Small intestine (tissue), 7 donors: ENCODE data around the gene PMM1. TPM values are rescaled to one million over a fixed set of nuclear protein-coding genes. Genes with fewer than 3 reads are reported as not detected.

Experiments
- DNase-seq, 2 donors: peaks; one replicate each; pipeline versions ENCODE4 v3.0.0 to v3.0.0-alpha.2; 2013
- FAIRE-seq: peaks from 2 replicates; lab custom pipeline; 2012; peaks lifted over from hg19 to GRCh38; lab: Jason Lieb, UNC
- H3K27ac ChIP-seq, 3 donors: one replicate each; pipeline ENCODE4 v1.5.1; 2013; ENCODE audit warnings: low read length in 2 of 3, mild to moderate bottlenecking in 2 of 3, control low read depth in 1 of 3, inconsistent platforms in 1 of 3, low read depth in 1 of 3, moderate library complexity in 1 of 3
- H3K27me3 ChIP-seq, 3 donors: one replicate each; pipeline ENCODE4 v1.6.1; 2013; ENCODE audit warnings: low read length in 3 of 3, inconsistent platforms in 1 of 3; ENCODE audit not compliant: control insufficient read depth in 3 of 3, insufficient read depth in 3 of 3
- H3K36me3 ChIP-seq, 3 donors: one replicate each; pipeline ENCODE4 v1.6.1; 2013; ENCODE audit warnings: low read length in 3 of 3, inconsistent platforms in 1 of 3, low read depth in 1 of 3, mild to moderate bottlenecking in 1 of 3, moderate library complexity in 1 of 3; ENCODE audit not compliant: control insufficient read depth in 3 of 3, insufficient read depth in 2 of 3
- H3K4me1 ChIP-seq, 3 donors: one replicate each; pipeline ENCODE4 v1.6.1; 2013; ENCODE audit warnings: low read length in 2 of 3, inconsistent platforms in 1 of 3, low read depth in 1 of 3, mild to moderate bottlenecking in 1 of 3, moderate library complexity in 1 of 3; ENCODE audit not compliant: control insufficient read depth in 3 of 3, insufficient read depth in 2 of 3
- H3K4me3 ChIP-seq, 3 donors: one replicate each; pipeline ENCODE4 v1.5.1; 2013; ENCODE audit warnings: low read length in 3 of 3, control low read depth in 1 of 3, inconsistent platforms in 1 of 3, low read depth in 1 of 3, mild to moderate bottlenecking in 1 of 3, moderate library complexity in 1 of 3
- H3K9me3 ChIP-seq, 2 donors: one replicate each; pipeline ENCODE4 v1.6.1; 2013; ENCODE audit warnings: low read depth in 1 of 2, low read length in 1 of 2; ENCODE audit not compliant: control insufficient read depth in 2 of 2, insufficient read depth in 1 of 2
- WGBS, 3 donors: extraction: QIAGEN DNeasy Blood & Tissue Kit; methylation state at CpG; one replicate each; pipeline ENCODE4 v1.1.7; 2013; 5-methylcytosine and 5-hydroxymethylcytosine counted together
- polyA plus RNA-seq, 4 donors: library from polyadenylated mRNA; stranded (reverse) in 3 of 4; unstranded in 1 of 4; fragments of 200-250 nt in 3 of 4; fragments of 120-200 nt in 1 of 4; gene quantifications; one replicate each; pipeline versions ENCODE4 v1.2.1 to v1.2.3, GENCODE V29; 2013
- donor health status: healthy with polysubstance abuse.
- donor health status: control.
- donor health status: control.
- donor health status: Bipolar disorder and iron deficiency.
- donor health status: healthy.

The PMM1 gene
- polyA plus RNA-seq, 4 donors, result 45.5 to 125 (median 90.4) TPM

- Histone ChIP-seq H3K27ac (no peak overlapping the region), H3K4me1 (peaks cover 2 to 3% (median 2%) of the 10 kb centered on the region in 3 donors), H3K27me3 (no peaks in the 10 kb centered on the region), H3K9me3 (no peaks in the 10 kb centered on the region), H3K4me3 (no peak overlapping the region), H3K36me3 (peaks cover 0 to 52% (median 0%) of the 10 kb centered on the region in 3 donors)
- 86 to 92% (median 91%) methylated on average over 8 of the region's 8 CpGs for WGBS, 3 donors
- DNase-seq, result no peak
- no peak for FAIRE-seq
Measured at GRCh38 chr22:41538583-41538982, 51.1 kb downstream of the PMM1 start.

GRCh38 chr22:41537203-41537602, 52.4 kb downstream of the PMM1 start:
- no peaks in the 10 kb centered on the region for H3K9me3 ChIP-seq
- DNase-seq (no peak), FAIRE-seq (no peak)
- no peak overlapping the region for H3K4me3 ChIP-seq
- no peak overlapping the region for H3K27ac ChIP-seq
- H3K27me3 ChIP-seq, result no peaks in the 10 kb centered on the region
- WGBS, 3 donors, result 83 to 88% (median 88%) methylated on average over 3 of the region's 3 CpGs
- H3K36me3 ChIP-seq, result peaks cover 0 to 66% (median 0%) of the 10 kb centered on the region in 3 donors
- peaks cover 0 to 4% (median 2%) of the 10 kb centered on the region in 3 donors for H3K4me1 ChIP-seq

DNA sequence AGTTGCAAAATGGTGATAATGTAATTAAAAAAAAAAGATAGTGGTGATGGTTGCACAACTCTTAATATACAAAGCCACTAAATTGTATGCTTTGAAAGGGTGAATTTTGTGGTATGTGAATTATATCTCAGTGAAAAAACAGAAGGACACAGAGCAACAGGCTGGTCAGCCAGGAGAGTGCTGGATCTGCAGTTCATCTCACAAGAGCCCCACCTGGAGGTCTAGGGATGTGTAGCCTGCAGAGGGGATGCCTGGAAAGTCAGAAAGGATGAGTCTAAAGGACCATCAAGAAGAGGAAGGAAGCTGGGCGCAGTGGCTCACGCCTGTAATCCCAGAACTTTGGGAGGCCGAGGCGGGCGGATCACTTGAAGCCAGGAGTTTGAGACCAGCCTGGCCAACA, 54.4 kb downstream of the PMM1 start:
- Histone ChIP-seq H3K4me3 (no peak overlapping the region), H3K27ac (no peak overlapping the region), H3K27me3 (no peaks in the 10 kb centered on the region), H3K4me1 (peaks cover 0 to 4% (median 0%) of the 10 kb centered on the region in 3 donors), H3K9me3 (no peaks in the 10 kb centered on the region), H3K36me3 (peaks cover 2 to 76% (median 7%) of the 10 kb centered on the region in 3 donors)
- FAIRE-seq (no peak), DNase-seq (no peak)
- WGBS, 3 donors, result 91 to 99% (median 91%) methylated on average over 5 of the region's 5 CpGs

DNA sequence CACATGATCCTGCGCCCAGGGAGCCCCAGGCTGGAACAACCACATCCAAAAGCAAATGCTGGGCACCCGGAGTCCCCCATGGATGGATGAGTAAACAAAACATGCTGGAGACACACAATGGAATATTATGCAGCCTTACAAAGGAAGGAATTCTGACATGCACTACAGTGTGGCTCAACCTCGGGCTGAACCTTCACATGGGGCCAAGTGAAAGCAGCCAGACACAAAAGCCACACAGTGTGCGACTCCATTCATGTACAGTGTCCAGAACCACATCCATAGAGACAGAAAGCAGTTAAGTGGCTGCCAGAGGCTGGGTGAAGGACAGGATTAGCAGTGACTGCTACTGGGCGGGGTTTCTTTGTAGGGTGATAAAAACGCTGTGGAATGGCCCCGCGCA, 55.4 kb downstream of the PMM1 start:
- Histone ChIP-seq H3K4me1 (peaks cover 0 to 4% (median 0%) of the 10 kb centered on the region in 3 donors), H3K27me3 (no peaks in the 10 kb centered on the region), H3K9me3 (no peaks in the 10 kb centered on the region), H3K36me3 (peaks cover 5 to 74% (median 10%) of the 10 kb centered on the region in 3 donors), H3K4me3 (no peak overlapping the region), H3K27ac (no peak overlapping the region)
- no peak for FAIRE-seq
- WGBS, 3 donors, result 86 to 90% (median 88%) methylated on average over 8 of the region's 8 CpGs
- no peak for DNase-seq

DNA sequence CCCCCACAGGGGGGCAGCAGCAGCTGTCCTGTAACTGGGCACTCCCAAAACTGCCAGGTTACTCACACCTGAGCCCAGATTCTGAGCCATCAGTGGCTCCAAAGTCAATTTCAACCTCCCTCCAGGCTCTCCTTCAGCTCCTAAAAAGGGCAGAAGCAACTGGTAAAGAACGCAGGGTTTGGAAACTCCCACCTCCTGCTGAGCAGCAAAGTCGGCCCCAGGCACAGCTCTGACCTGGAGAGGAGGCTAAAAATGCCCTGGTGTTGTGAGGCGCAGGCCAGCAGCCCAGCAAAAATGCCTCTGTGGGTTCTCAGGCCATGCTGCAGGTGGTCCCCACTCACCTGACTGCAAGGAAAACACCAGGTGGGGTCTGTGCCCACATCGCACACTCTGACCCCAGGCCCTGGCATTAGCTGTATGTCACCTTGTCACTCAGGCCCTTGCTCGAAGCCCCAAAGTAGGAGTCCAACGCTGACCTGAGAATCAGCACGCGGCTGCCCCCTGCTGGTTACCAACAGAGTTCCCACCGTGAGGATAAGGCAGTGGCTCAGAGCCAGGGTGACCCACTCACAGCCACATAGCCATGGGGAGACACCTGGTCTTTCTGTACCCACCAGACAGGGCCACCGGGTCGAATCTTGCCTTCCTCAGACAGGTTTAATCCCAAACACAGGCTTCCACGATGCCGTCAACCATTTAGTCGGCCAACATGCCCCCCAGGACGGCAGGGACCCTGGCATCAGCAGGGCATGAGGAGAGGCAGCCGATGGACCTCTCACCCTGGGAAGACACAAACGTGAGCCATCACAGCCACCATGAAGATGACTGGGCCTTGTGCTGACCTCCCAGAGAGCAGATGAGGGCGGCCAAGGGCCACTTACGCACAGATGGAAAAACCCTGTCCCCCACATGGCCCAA, 56.5 kb downstream of the PMM1 start:
- no peaks in the 10 kb centered on the region for H3K9me3 ChIP-seq
- no peak overlapping the region for H3K27ac ChIP-seq
- H3K27me3 ChIP-seq, result no peaks in the 10 kb centered on the region
- H3K36me3 ChIP-seq, result peaks cover 13 to 74% (median 14%) of the 10 kb centered on the region in 3 donors
- FAIRE-seq, result no peak
- peaks cover 0 to 4% (median 0%) of the 10 kb centered on the region in 3 donors for H3K4me1 ChIP-seq
- H3K4me3 ChIP-seq, result no peak overlapping the region
- peak; percentile 75 to 78 for DNase-seq
- WGBS, 3 donors, result 63 to 64% (median 64%) methylated on average over 19 of the region's 19 CpGs

GRCh38 chr22:41531715-41532477, 57.7 kb downstream of the PMM1 start:
- H3K4me1 ChIP-seq, result peaks cover 0 to 4% (median 0%) of the 10 kb centered on the region in 3 donors
- no peaks in the 10 kb centered on the region for H3K9me3 ChIP-seq
- peaks cover 15 to 77% (median 21%) of the 10 kb centered on the region in 3 donors for H3K36me3 ChIP-seq
- H3K27me3 ChIP-seq, result no peaks in the 10 kb centered on the region
- no peak for DNase-seq
- no peak for FAIRE-seq
- H3K27ac ChIP-seq, result no peak overlapping the region
- no peak overlapping the region for H3K4me3 ChIP-seq
- WGBS, 3 donors, result 91 to 93% (median 92%) methylated on average over 17 of the region's 17 CpGs

- H3K4me3 ChIP-seq, result no peak overlapping the region
- H3K27me3 ChIP-seq, result no peaks in the 10 kb centered on the region
- DNase-seq (no peak), FAIRE-seq (no peak)
- H3K9me3 ChIP-seq, result no peaks in the 10 kb centered on the region
- H3K36me3 ChIP-seq, result peaks cover 22 to 83% (median 24%) of the 10 kb centered on the region in 3 donors
- 84 to 85% (median 85%) methylated on average over 18 of the region's 18 CpGs for whole genome bisulfite sequencing, 3 donors
- H3K4me1 ChIP-seq, result peaks cover 0 to 4% (median 0%) of the 10 kb centered on the region in 3 donors
- H3K27ac ChIP-seq, result no peak overlapping the region
Measured at GRCh38 chr22:41530890-41531714, 58.5 kb downstream of the PMM1 start.
